ENCODE results near the gene ACTR3C.

DNA sequence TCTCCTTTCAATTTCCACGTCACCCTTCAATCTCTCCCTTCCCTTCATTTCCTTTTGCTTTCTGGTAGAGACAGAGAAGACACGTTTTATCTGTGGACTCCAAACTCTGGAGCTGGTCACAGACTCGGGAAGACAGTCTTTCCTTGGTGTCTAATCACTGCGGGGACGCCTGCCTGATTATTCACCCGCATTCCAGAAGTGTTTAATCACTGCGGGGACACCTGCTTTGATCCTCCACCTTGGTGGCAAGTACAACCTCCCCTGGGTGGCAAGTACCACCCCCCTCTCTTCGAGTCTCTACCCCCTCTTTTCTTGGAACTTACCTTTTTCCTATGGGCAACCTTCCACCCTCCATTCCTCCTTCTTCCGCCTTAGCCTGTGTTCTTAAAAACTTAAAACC, 15.4 kb downstream of the ACTR3C start:
- no peak for TF ChIP-seq POLR2A (IDR thresholded peaks at IDR 0.05)
- no peak for TF ChIP-seq POLR2AphosphoS5 (IDR thresholded peaks at IDR 0.05)
- TF ChIP-seq, protein P1, sequence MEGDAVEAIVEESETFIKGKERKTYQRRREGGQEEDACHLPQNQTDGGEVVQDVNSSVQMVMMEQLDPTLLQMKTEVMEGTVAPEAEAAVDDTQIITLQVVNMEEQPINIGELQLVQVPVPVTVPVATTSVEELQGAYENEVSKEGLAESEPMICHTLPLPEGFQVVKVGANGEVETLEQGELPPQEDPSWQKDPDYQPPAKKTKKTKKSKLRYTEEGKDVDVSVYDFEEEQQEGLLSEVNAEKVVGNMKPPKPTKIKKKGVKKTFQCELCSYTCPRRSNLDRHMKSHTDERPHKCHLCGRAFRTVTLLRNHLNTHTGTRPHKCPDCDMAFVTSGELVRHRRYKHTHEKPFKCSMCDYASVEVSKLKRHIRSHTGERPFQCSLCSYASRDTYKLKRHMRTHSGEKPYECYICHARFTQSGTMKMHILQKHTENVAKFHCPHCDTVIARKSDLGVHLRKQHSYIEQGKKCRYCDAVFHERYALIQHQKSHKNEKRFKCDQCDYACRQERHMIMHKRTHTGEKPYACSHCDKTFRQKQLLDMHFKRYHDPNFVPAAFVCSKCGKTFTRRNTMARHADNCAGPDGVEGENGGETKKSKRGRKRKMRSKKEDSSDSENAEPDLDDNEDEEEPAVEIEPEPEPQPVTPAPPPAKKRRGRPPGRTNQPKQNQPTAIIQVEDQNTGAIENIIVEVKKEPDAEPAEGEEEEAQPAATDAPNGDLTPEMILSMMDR (IDR thresholded peaks at IDR 0.05): no peak

All from stomach (tissue), 4 donors.